NCI-H2227 treated with DMSO at 0.1 percent for 48 hours (cell line): ENCODE results near the gene CD55.

ENCODE experiments used
- DNase-seq: peaks from one replicate; lab custom pipeline; 2025; lab: John Stamatoyannopoulos, UW

Gene CD55

GRCh38 chr1:207330011-207330710 is 8.7 kb downstream of the CD55 start:
- no peak for DNase-seq

GRCh38 chr1:207331354-207332313 is 10.2 kb downstream of the CD55 start:
- no peak for DNase-seq

GRCh38 chr1:207333009-207333600 is 11.6 kb downstream of the CD55 start:
- no peak for DNase-seq

- no peak for DNase-seq
Measured at GRCh38 chr1:207333620-207334019, 12.1 kb downstream of the CD55 start.

GRCh38 chr1:207334337-207334736 is 12.9 kb downstream of the CD55 start:
- DNase-seq, result no peak

GRCh38 chr1:207335138-207335537 is 13.7 kb downstream of the CD55 start:
- no peak for DNase-seq

GRCh38 chr1:207335695-207336363 is 14.4 kb downstream of the CD55 start:
- DNase-seq, result no peak

GRCh38 chr1:207336559-207337467 is 15.3 kb downstream of the CD55 start:
- no peak for DNase-seq

- DNase-seq, result no peak
Measured at GRCh38 chr1:207342332-207342731, 20.9 kb downstream of the CD55 start.

- DNase-seq, result no peak
Measured at GRCh38 chr1:207343675-207344074, 22.2 kb downstream of the CD55 start.

- no peak for DNase-seq
Measured at GRCh38 chr1:207344221-207344620, 22.7 kb downstream of the CD55 start.

- DNase-seq, result no peak
Measured at GRCh38 chr1:207345644-207346477, 24.4 kb downstream of the CD55 start.

- DNase-seq, result no peak
Measured at GRCh38 chr1:207346513-207346912, 25.0 kb downstream of the CD55 start.

GRCh38 chr1:207349979-207350378 is 28.5 kb downstream of the CD55 start:
- no peak for DNase-seq

- no peak for DNase-seq
Measured at GRCh38 chr1:207352554-207352953, 31.1 kb downstream of the CD55 start.

- DNase-seq, result no peak
Measured at GRCh38 chr1:207355060-207355459, 33.6 kb downstream of the CD55 start.

GRCh38 chr1:207355513-207356295 is 34.2 kb downstream of the CD55 start:
- no peak for DNase-seq

GRCh38 chr1:207361029-207361428 is 39.6 kb downstream of the CD55 start:
- DNase-seq, result no peak

GRCh38 chr1:207361889-207362288 is 40.4 kb downstream of the CD55 start:
- no peak for DNase-seq
